ENCODE results near the gene CES5A. TPM values are rescaled to one million over a fixed set of nuclear protein-coding genes. Genes with fewer than 3 reads are reported as not detected.

CES5A gene
- total RNA-seq, 1 donor from 2014 or later: not detected

DNA sequence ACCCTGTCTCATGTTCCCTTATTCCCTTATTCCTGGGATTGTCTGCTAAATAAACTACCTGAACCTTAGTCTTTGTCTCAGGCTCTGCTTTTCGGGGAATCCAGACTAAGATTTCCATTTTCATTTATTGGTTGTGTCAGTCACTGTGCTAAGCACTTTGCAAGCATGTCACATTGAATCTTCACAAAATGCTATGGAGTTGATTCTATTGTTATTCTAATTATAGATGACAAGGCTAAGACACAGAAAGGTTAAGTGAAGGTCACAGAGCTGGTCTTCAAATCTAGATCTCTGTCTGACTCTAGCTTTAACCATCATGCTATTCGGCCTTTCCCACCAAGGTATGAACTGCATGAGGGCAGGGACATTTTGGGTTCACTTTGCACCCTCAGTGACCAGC, 13.4 kb upstream of the CES5A start:
- no peaks in the 10 kb centered on the region for H3K4me1 Mint-ChIP-seq (ENCODE audit: unreplicated experiment)
- no peak for DNase-seq (ENCODE audit: extremely low spot score, unreplicated experiment)
- H3K27ac Mint-ChIP-seq (ENCODE audit: unreplicated experiment): no peak overlapping the region
- no peaks in the 10 kb centered on the region for H3K36me3 Mint-ChIP-seq (ENCODE audit: unreplicated experiment)
- no peak for TF ChIP-seq CTCF (IDR thresholded peaks at IDR 0.05)
- no peak overlapping the region for H3K4me3 Mint-ChIP-seq (ENCODE audit: unreplicated experiment)
- H3K9me3 Mint-ChIP-seq (ENCODE audit: unreplicated experiment): peaks cover 26% of the 10 kb centered on the region
- H3K27me3 Mint-ChIP-seq (ENCODE audit: unreplicated experiment): no peaks in the 10 kb centered on the region

- Mint-ChIP-seq H3K27ac (ENCODE audit: unreplicated experiment) (no peak overlapping the region), H3K27me3 (ENCODE audit: unreplicated experiment) (no peaks in the 10 kb centered on the region), H3K36me3 (ENCODE audit: unreplicated experiment) (no peaks in the 10 kb centered on the region), H3K4me3 (ENCODE audit: unreplicated experiment) (no peak overlapping the region), H3K4me1 (ENCODE audit: unreplicated experiment) (no peaks in the 10 kb centered on the region), H3K9me3 (ENCODE audit: unreplicated experiment) (no peaks in the 10 kb centered on the region)
- TF ChIP-seq CTCF (IDR thresholded peaks at IDR 0.05): no peak
- DNase-seq (ENCODE audit: extremely low spot score, unreplicated experiment): no peak
Measured at GRCh38 chr16:55876854-55877253, 1.7 kb upstream of the CES5A start.

DNA sequence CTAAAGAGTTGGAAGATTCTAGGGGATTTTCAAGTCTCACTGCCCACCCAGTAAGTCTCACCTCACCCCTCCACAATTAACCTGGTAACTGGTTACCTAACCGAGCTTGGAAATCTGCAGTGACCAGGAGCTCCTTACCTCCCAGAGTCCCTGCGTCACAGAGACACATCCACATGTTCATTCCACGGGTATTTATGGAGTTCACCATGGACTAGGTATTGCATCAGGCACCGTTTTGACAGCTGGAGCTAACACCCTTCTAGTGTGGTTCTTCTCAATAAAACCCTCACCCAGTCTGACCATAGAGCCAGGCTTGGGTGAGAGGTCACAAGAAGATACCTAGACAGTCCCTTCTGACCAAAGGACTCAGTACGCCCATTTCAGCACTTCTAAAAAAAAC, 2.1 kb downstream of the CES5A start:
- H3K4me1 Mint-ChIP-seq (ENCODE audit: unreplicated experiment): no peaks in the 10 kb centered on the region
- H3K9me3 Mint-ChIP-seq (ENCODE audit: unreplicated experiment): no peaks in the 10 kb centered on the region
- H3K27me3 Mint-ChIP-seq (ENCODE audit: unreplicated experiment): no peaks in the 10 kb centered on the region
- no peaks in the 10 kb centered on the region for H3K36me3 Mint-ChIP-seq (ENCODE audit: unreplicated experiment)
- no peak for DNase-seq (ENCODE audit: extremely low spot score, unreplicated experiment)
- TF ChIP-seq CTCF (IDR thresholded peaks at IDR 0.05): no peak
- no peak overlapping the region for H3K27ac Mint-ChIP-seq (ENCODE audit: unreplicated experiment)
- no peak overlapping the region for H3K4me3 Mint-ChIP-seq (ENCODE audit: unreplicated experiment)

DNA sequence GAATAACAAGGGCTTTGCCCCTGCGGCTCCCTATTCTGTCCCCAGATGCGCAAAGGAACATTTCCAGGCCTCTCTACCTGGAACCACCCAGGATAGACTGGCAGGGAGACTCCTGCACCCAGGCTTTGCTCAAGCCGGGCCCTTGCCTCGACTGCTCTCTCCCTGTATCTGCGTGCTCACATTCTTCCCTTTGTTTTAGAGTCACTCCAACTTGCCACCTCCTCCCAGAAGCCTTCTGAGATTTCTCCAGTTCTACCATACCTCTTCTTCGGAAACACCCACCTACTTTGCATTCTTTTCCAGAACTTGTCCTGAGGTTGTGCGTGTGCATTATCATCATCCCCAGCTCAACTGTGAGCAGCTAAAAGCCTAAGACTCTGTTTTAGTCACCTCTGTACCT, 3.0 kb downstream of the CES5A start:
- Mint-ChIP-seq H3K27ac (ENCODE audit: unreplicated experiment) (no peak overlapping the region), H3K36me3 (ENCODE audit: unreplicated experiment) (no peaks in the 10 kb centered on the region), H3K9me3 (ENCODE audit: unreplicated experiment) (no peaks in the 10 kb centered on the region), H3K4me3 (ENCODE audit: unreplicated experiment) (no peak overlapping the region), H3K4me1 (ENCODE audit: unreplicated experiment) (no peaks in the 10 kb centered on the region), H3K27me3 (ENCODE audit: unreplicated experiment) (no peaks in the 10 kb centered on the region)
- no peak for DNase-seq (ENCODE audit: extremely low spot score, unreplicated experiment)
- TF ChIP-seq CTCF (IDR thresholded peaks at IDR 0.05): no peak

GRCh38 chr16:55871411-55872038, 3.6 kb downstream of the CES5A start:
- H3K4me1 Mint-ChIP-seq (ENCODE audit: unreplicated experiment): no peaks in the 10 kb centered on the region
- no peaks in the 10 kb centered on the region for H3K36me3 Mint-ChIP-seq (ENCODE audit: unreplicated experiment)
- H3K9me3 Mint-ChIP-seq (ENCODE audit: unreplicated experiment): no peaks in the 10 kb centered on the region
- no peak overlapping the region for H3K4me3 Mint-ChIP-seq (ENCODE audit: unreplicated experiment)
- no peak overlapping the region for H3K27ac Mint-ChIP-seq (ENCODE audit: unreplicated experiment)
- TF ChIP-seq CTCF (IDR thresholded peaks at IDR 0.05): no peak
- DNase-seq (ENCODE audit: extremely low spot score, unreplicated experiment): no peak
- no peaks in the 10 kb centered on the region for H3K27me3 Mint-ChIP-seq (ENCODE audit: unreplicated experiment)

All from osteocyte (in vitro differentiated cells).